HG03565 (cell line): ENCODE measurements around the gene CCDC184.
A peak's percentile ranks its signal among the peaks of the same experiment; 100 is the strongest.

Experiments used
- ATAC-seq: cut with Tn5 transposase; IDR thresholded peaks from one replicate; pipeline ENCODE4 v1.9.1; 2021; ENCODE audit warnings: mild to moderate bottlenecking, moderate library complexity; ENCODE audit not compliant: unreplicated experiment

Gene CCDC184

DNA sequence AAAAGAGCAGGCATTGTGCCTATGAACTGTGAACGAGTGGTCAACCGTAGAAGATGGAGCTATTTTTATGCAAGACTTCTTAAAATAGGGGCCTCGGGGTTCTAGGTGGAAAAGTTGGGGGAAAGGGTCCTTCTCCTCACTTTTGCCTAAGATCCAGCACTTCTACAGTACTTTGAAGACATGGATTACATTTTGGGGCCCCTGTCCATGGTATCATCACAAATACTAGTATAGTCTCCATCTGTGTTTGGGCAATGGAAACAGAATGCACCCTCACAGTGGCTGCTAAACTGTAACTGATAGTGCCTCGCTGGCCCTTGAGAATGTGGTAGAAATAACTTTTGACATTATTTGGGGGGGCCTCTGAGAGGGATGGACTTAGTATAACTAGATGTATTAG is 5.5 kb upstream of the CCDC184 start:
- ATAC-seq = no peak

DNA sequence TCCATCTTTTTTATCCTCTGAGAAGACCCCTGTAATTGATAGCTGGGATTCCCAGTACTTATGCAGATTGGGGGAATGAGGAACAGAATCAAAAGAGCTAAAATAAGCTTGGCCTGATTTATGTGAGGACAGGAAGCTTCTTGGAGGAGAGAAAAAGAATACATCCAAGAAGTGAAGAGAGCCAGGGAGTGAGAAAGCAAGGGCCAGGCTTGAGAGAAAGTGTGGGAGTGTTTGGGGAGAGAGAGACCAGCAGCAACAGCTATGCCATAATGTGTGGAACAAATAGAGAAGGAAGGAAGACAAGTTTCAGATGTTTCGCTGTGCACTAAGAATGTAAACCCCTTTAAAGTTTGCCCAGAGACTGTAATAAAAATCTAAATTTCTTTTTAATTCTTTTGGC is 4.0 kb upstream of the CCDC184 start:
- no peak for ATAC-seq

DNA sequence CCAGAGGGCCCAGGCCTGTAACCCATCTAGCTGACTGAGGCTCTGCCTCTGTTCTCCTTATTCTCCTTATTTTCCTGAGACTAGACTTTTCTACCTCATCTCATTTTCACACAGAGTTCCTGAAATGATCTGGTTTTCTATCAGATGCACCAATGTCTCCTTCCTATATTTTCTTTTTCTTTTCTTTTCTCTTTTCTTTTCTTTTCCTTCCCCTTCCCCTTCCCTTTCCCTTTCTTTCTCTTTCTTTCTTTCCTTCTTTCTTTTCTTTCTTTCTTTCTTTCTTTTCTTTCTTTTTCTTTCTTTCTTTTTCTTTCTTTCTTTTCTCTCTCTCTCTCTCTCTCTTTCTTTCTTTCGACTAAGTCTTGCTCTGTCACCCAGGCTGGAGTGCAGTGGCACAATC is 3.0 kb upstream of the CCDC184 start:
- no peak for ATAC-seq

DNA sequence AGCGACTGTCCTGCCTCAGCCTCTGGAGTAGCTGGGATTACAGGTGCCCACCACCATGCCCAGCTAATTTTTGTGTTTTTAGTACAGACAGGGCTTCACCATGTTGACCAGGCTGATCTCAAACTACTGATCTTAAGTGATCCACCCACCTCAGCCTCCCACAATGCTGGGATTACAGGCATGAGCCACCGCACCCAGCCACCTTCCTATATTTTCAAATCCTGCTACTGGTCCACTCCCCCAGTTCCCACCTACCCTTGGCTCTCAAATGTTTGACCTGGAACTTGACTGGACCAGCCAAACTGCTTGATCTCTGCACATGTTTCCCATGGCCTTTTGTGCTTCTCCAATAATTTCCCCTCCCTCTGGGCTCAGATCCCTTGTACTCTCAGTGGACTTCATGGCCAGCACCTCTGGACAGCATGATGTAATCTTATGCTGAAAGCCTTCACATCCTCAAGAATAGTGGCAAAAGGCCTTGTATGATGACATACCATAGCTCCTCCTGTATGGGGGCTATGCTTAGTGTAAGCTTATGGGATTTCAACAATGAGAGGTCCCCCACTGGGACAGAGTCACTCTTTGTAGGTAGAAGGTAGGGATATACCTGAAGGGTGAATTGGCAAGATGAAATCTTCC is 2.5 kb upstream of the CCDC184 start:
- ATAC-seq = no peak

DNA sequence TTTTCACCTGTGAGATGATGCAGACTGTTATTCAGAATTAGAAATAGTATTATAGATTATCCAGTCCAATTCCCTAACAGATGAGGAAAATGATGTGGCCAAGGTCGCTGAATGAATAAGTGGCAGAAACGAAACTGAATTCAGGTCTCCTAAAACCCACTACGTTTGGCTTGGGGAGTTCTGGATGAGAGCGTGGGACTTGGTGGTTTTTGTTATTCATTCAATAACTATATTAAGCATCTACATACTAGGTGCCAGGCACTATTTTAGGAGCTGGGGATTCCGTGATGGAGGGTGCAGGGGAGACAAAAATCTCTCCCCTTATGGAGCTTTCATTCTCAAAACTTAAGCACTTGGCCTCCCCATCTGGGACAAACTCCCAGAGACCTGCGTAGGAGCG is 813 bp upstream of the CCDC184 start:
- ATAC-seq = no peak

DNA sequence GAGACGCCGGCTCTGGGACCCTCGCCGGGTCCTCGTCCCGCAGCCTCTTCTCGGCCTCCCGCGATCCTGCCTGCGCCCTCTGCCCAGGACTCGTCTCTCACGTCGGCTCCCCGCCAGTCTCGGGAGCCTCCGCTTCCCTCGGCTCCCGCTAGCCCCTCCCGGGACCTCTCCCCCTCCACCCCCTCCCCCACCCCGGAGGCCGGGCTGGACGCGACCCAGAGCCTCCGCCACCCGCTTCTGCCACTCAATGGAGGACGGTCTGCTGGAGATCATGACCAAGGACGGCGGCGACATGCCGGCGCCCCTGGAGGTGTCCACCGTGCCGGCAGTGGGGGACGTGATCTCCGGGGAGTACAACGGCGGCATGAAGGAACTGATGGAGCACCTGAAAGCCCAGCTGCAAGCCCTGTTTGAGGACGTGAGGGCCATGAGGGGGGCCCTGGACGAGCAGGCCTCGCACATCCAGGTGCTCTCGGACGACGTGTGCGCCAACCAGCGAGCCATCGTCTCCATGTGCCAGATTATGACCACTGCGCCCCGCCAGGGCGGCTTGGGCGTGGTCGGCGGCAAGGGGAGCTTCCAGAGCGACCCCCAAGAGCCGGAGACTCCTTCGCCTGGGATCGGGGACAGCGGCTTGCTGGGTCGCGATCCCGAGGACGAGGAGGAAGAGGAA is 568 bp downstream of the CCDC184 start:
- no peak for ATAC-seq

DNA sequence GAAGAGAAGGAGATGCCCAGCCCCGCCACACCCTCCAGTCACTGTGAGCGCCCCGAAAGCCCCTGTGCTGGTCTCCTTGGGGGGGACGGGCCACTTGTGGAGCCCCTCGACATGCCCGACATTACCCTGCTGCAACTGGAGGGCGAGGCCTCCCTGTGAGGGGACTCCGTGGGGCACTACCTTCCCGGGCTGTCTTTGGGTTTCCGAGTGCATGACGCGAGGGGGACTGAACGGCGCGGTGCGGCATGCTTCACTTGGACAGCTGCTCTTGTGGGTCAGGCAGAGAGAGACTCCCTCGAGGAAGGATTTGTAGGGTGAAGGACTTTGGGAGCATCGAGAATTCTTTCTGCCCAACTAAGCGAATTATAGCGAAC is 1.1 kb downstream of the CCDC184 start:
- no peak for ATAC-seq

DNA sequence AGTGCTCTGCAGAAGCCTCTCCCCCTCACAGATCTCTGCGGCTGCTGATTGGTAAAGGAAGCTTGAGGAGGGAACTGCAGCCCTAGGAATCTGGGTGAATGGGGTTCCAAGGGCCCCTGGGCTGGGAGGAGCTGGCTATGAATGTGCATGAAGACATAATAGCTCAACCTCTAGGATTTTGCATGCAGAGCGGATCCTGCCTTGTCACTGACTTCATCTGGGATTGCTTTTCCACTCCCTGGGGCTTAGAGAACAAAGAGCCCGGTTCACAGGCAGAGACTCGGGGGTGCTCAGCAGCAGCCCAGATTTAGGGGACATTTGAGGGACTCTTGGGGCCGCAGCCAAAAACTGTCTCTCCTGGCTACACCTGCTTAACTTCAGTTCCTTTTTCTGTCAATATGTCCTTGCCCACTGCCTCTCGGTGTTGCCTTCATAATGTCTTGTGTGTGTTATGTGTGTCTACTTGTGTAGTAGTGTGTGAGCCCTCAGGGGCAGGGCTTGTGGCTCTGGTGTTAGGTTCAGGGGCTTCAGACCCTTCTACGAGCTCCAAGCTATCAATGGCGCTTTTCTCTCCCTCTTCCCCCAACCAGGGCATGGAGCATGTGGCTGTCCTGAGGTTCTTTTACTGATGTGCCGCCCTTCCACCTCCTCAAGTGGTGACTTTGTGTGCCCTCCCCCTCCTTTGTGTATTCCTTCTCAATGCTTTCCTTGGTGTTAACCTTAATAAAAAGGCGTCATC is 1.9 kb downstream of the CCDC184 start:
- ATAC-seq = no peak

DNA sequence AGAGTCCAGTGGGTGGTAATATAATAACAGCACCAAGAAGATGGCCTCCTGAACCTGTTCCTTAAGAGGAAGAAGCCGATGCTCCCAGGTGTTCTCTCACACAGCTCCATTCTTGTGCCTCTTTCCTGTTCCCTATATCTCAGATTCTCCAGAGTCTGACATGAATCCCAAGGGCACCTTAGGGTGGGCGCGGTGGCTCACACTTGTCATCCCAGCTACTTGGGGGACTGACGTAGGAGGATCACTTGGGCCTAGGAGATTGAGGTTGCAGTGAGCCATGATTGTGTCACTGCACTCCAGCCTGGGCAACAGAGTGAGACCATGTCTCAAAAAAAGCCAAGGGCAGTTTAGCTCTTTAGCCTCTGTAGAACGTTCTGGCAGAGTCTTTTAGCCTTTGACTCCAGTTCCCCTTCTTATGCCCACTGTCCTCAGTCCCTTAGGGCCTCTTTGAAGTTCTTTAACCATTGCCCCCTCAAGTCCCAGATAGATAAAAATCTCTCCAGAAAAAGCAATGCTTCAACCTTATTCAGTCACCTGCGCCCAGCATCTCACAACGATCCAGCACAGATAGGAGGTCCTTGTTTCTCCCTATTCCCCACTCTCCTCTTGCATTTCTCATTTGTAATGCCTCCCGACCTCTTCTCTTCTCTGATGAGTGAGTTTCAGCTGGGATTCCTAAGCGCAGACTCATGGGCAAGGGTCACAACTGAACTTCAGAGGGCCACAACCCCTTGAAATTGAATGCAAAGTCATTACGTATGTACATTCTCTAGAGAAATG is 4.7 kb downstream of the CCDC184 start:
- ATAC-seq = no peak

DNA sequence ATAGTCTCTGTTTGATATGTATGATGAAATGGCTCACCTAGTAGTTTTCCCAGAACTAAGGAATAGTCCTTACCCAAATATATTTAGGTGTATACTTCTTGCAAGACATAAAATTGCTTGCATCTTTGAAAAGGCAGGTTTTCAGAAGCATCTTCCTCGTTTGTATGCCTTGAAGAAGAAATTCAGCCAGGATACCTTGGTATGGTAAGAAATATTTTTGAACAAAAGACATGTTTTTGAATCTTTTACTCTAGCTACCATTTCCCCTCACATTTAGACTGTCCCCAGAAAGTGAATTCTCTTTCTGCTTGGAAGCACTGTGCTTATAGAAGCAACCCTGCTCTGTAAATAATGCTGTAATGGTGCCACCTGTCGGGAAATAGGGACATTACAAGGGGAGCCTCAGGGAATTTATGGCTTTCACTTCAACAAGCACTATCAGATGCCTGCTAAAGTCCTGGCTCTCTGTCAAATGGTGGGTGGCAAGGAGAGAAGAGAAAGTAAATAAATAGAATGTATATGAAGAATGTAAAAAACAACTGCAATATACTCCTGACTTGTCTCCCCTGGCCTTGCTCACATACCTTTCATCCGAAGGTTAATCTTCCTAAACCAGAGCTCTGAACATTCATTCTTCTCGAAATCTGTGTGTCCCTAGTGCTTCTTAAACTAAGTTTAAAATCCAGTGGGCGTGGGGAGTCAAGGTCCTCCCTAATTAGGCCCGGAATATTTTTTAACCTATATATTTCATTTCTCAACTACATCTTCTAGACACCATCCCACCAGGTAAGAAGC is 6.1 kb downstream of the CCDC184 start:
- no peak for ATAC-seq

DNA sequence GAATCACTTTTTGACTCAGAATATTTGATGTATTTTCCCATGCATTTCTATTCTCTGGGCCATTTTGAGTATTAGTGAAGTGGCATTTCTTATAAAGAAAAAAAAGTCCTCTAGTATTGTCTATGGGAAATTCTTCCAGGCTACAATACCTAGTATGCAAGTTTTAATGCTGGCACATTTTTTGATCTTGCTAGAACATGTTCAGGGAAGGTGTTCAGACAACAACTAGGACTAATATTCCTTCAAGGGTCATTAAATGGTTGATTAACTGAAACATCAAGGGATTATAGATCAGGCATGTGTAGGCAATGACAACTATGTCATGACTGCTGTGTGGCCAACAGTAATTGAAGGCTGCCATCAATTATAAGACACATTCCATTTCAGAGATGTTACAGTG is 7.7 kb downstream of the CCDC184 start:
- no peak for ATAC-seq

DNA sequence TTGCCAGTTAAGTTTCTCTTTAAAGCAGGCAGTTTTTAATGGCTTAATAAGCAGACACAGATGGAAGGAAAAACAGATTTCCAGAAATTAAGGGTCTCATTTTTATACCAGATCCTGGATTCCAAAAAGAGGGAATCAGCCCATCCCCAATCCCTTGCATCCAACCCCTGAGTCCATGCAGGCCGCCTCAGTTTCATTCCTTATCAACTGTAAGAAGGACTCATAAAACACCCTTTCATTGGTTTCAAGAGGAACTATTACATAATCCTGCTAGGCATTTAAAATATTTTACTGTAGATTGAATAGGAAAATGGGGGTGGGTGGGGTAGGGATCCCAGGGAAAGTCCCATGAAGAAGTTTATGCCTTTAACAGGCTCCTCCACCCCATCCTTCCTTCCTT is 9.4 kb downstream of the CCDC184 start:
- ATAC-seq = no peak

DNA sequence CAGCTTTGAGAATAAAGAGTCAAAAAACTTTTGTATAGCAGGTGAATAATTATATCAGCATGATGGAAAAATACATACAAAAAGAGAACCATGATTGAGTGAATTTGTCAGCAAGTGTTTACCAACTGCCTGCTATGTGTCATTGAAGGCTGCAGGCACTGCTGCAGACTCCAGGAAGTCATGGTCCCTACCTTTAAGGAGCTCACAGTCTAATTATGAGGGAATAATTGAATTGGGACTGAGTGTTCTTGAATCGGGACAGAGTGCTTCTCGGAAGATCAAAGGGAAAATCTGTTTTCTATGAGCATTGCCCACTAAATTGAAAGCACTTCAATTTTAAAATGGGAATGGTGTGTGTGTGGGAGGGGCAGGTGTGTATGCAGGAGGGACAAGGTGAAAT is 10.2 kb downstream of the CCDC184 start:
- ATAC-seq = no peak

DNA sequence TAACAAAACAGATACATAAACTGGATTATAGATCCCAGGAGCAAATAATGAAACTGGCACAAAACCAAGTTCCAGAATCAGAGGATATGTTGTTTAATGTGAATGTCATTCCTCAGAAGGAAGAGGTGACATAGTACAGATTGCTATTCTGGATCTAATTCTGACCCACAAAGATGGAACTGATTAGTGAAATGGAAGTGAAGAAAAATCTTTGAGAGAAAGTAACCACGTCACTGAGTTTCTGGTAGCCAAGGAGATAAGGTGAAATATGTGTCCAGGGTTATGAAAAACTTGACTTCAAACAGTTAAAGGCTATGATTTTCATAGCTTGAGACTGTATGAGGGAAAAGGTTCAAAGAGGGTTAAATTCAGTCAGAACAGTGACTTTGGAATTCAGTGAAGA is 11.4 kb downstream of the CCDC184 start:
- no peak for ATAC-seq

DNA sequence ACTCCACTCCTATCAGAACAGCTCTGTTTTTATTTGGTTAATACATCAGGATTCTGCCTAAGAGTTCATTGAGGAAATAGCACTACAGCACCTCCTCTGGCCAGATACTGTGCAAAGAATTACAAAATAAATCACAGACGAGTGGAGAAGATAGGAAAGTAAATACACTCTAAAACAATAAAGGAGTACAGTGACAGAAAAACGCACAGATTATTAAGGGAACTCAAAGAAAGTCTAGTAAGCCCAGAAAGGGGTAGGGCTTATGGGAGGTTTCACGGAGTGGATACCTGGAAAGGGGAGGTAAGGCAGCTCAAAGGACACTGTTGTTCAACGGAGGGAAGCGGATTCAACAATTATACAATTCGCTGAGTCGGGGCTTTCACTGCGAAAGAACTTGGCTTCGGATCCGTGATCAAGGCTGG is 14.1 kb downstream of the CCDC184 start:
- ATAC-seq = no peak

DNA sequence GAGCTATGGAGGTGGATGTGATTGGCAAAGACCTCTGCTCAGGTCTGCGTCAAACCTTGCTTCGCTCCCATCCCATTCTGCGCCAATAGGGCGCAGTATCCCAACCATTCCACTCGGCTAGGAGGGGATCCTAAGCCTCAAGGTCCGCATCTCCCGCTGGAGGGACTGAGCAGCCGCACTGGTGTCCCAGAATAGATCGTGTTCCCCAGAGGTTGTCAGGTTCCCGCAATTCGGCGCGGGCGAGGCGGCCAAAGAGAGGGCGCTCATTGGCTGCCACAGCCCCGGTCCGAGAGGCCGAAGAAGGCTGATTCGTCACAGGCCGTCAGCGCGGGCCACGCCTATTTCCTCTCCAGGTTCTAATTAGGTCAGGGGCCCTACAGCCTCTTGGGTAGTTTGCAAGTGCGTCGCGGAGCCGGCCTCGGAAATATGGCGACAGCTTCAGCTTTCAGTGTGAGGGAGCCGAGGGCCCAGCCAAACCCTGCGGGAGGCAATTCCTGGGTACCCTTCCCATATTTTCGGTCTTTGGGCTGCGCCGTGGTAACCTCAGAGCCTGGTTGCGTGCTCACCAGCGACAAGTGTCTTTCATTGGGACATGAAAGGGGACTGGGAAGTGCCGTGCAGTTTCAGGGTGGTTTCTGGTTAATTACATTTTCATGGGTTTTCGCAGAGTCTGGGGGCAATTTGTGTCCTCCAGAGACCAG is 14.7 kb downstream of the CCDC184 start:
- ATAC-seq = peak; percentile 99

DNA sequence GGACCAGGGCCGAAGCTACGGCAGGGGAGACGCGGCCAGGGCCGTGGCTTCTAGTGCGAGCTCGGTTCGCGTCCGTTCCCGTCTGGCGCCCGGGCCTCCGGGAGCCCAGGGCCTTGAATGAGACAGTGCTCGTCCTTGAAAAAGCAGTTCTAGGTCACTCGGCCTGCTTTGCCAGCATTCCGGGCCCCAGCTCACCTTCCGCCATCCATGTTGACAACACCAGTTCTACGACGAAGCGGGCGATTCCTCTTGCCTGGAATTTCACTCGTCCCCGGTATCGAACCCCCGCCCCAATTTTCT is 15.2 kb downstream of the CCDC184 start:
- ATAC-seq = no peak

DNA sequence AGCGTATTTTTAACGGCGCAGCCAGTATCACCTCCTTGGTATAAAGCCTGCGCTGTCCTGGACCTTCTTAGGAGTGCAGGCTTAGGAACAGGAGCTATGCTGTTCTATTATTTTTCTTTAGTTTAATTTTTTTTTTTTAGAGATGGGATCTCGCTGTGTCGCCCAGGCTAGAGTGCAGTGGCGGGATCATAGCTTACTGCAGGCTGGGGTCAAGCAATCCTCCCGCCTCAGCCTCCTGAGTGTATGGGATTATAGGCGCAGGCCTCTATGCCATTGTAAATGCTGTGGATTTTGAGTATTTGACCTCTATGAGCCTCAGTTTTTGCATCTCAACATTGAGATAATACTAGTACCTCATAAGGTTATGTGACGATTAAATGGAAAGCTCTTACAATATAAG is 15.5 kb downstream of the CCDC184 start:
- ATAC-seq = no peak

DNA sequence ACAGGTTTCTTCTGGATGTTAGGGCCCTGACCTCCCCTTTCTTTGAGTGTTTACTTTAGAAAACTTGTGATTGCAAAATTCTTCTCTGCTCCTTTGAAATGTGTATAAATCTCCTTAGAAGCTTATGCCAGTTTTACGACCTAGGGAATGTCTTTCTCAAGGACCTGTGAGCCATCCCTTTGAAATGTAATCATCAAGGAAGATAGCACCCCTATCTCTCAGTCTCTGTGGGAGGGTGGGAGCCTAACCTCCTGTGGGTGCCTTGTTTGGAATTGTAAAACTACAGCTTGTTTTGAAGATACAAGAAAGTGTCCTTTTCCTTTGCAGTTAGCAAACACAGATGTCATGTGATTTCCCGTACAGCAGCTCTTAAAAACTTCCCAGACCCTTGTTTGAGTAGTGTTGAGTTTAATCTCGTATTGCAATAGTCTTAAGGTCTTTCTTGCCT is 16.4 kb downstream of the CCDC184 start:
- ATAC-seq = no peak

DNA sequence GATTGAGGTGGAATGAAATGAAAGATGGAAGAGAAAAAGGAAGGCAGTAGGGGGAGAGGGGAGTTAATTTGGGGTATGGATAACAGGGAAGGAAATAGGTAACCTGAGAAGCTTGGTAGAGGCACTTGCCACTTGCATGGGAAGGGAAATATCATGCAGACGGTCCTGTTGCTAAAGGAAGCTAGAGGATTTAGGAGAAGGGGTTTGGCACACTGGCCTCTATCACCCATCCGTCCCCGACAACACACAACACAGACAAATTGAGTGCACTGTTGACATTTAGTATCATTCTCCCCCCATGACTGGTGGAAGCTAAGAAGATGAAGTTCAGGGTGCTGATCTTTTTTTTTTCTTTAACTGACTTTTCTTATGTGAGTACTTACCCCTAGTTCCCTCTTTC is 17.6 kb downstream of the CCDC184 start:
- ATAC-seq = no peak
